HepG2 (cell line): ENCODE results near the gene SCUBE1. TPM values are rescaled to one million over a fixed set of nuclear protein-coding genes. Genes with fewer than 3 reads are reported as not detected.
A peak's percentile ranks its signal among the peaks of the same experiment; 100 is the strongest.

Experiments
- BCL6 ChIP-seq: IDR thresholded peaks from 2 replicates; pipeline ENCODE4 v1.6.1; 2016; ENCODE audit warnings: missing genetic modification reagents, missing compliant biosample characterization
- CREM ChIP-seq, 2 experiments: sonication (generic) in 1 of 2; formaldehyde crosslinking in 1 of 2; IDR thresholded peaks; 2 replicates each; pipeline versions ENCODE4 v1.4.0 to v1.6.1; 2016 to 2020; ENCODE audit warnings: antibody characterized with exemption in 1 of 2, mild to moderate bottlenecking in 1 of 2, missing genetic modification reagents in 1 of 2
- ESRRA ChIP-seq: sonication (generic); formaldehyde crosslinking; IDR thresholded peaks from 2 replicates; pipeline ENCODE4 v1.5.1; 2020; ENCODE audit warnings: mild to moderate bottlenecking, low read depth, missing genetic modification reagents
- GTF2F1 ChIP-seq: fragments of 150-350 bp; IDR thresholded peaks from 2 replicates; pipeline ENCODE4 v1.6.1; 2014; ENCODE audit warnings: low read length
- KLF12 ChIP-seq: sonication (generic); formaldehyde crosslinking; IDR thresholded peaks from 2 replicates; pipeline ENCODE4 v1.4.0; 2020; ENCODE audit warnings: missing genetic modification reagents, borderline replicate concordance
- PTBP1 ChIP-seq: fragments of 200-400 bp; formaldehyde crosslinking; IDR thresholded peaks from 2 replicates; pipeline ENCODE4 v1.6.1; 2018; ENCODE audit warnings: low read length, low read depth; ENCODE audit not compliant: poor library complexity, severe bottlenecking
- REST ChIP-seq, 2 experiments: IDR thresholded peaks; 2 replicates each; pipeline ENCODE4 v1.6.1; 2011 to 2012; ENCODE audit warnings: low read length in 2 of 2, borderline replicate concordance in 1 of 2, low read depth in 1 of 2, mild to moderate bottlenecking in 1 of 2, moderate library complexity in 1 of 2
- SAFB2 ChIP-seq: sonication (generic); formaldehyde crosslinking; IDR thresholded peaks from 2 replicates; pipeline ENCODE4 v1.5.1; 2020; ENCODE audit warnings: missing genetic modification reagents, low read depth, mild to moderate bottlenecking, borderline replicate concordance
- SALL1 ChIP-seq: sonication (generic); formaldehyde crosslinking; IDR thresholded peaks from 2 replicates; pipeline ENCODE4 v1.8.0; 2022; ENCODE audit warnings: mild to moderate bottlenecking, missing genetic modification reagents
- ZNF569 ChIP-seq: sonication (generic); formaldehyde crosslinking; IDR thresholded peaks from 2 replicates; pipeline ENCODE4 v1.5.0; 2020; ENCODE audit warnings: mild to moderate bottlenecking, missing genetic modification reagents, moderate library complexity, borderline replicate concordance
- polyA plus RNA-seq, 8 experiments: library from polyadenylated mRNA; depleted of rRNA in 3 of 8; stranded (reverse) in 7 of 8; unstranded in 1 of 8; fragments of >200 nt; fragmentation: Illumina TruSeq in 4 of 8; extraction: Trizol in 4 of 8; gene quantifications; 2 replicates each; pipeline versions ENCODE4 v1.2.1 to v1.2.3, GENCODE V29; 2011 to 2016; ENCODE audit warnings: low read depth in 4 of 8, missing spikeins in 1 of 8, mixed read lengths in 1 of 8; ENCODE audit not compliant: insufficient read depth in 1 of 8
- total RNA-seq, 5 experiments: library from RNA; depleted of rRNA; stranded (reverse); fragments of >200 nt; fragmentation: Illumina TruSeq; extraction: Trizol; gene quantifications; 2 replicates each; pipeline ENCODE4 v1.2.3, GENCODE V29; 2016; ENCODE audit warnings: low read depth in 1 of 5
- TF ChIP-seq, protein P1 (sequence below): sonication (generic); formaldehyde crosslinking; IDR thresholded peaks from 2 replicates; pipeline ENCODE4 v1.9.0; 2021; ENCODE audit warnings: mild to moderate bottlenecking, missing genetic modification reagents
- TF ChIP-seq, protein P2 (sequence below): sonication (generic); formaldehyde crosslinking; IDR thresholded peaks from 2 replicates; pipeline ENCODE4 v1.4.0; 2020; ENCODE audit warnings: missing genetic modification reagents
- TF ChIP-seq, protein P3 (sequence below): sonication (generic); formaldehyde crosslinking; IDR thresholded peaks from 2 replicates; pipeline ENCODE4 v1.5.1; 2020; ENCODE audit warnings: mild to moderate bottlenecking, missing genetic modification reagents, moderate library complexity

The SCUBE1 gene
- total and polyA plus RNA-seq, 2 of the 13 experiments (the other 11 are each of a cell fraction or from before 2014, with no cell fraction given) = under 0.01 to 0.05 TPM

- TF ChIP-seq, protein P1, sequence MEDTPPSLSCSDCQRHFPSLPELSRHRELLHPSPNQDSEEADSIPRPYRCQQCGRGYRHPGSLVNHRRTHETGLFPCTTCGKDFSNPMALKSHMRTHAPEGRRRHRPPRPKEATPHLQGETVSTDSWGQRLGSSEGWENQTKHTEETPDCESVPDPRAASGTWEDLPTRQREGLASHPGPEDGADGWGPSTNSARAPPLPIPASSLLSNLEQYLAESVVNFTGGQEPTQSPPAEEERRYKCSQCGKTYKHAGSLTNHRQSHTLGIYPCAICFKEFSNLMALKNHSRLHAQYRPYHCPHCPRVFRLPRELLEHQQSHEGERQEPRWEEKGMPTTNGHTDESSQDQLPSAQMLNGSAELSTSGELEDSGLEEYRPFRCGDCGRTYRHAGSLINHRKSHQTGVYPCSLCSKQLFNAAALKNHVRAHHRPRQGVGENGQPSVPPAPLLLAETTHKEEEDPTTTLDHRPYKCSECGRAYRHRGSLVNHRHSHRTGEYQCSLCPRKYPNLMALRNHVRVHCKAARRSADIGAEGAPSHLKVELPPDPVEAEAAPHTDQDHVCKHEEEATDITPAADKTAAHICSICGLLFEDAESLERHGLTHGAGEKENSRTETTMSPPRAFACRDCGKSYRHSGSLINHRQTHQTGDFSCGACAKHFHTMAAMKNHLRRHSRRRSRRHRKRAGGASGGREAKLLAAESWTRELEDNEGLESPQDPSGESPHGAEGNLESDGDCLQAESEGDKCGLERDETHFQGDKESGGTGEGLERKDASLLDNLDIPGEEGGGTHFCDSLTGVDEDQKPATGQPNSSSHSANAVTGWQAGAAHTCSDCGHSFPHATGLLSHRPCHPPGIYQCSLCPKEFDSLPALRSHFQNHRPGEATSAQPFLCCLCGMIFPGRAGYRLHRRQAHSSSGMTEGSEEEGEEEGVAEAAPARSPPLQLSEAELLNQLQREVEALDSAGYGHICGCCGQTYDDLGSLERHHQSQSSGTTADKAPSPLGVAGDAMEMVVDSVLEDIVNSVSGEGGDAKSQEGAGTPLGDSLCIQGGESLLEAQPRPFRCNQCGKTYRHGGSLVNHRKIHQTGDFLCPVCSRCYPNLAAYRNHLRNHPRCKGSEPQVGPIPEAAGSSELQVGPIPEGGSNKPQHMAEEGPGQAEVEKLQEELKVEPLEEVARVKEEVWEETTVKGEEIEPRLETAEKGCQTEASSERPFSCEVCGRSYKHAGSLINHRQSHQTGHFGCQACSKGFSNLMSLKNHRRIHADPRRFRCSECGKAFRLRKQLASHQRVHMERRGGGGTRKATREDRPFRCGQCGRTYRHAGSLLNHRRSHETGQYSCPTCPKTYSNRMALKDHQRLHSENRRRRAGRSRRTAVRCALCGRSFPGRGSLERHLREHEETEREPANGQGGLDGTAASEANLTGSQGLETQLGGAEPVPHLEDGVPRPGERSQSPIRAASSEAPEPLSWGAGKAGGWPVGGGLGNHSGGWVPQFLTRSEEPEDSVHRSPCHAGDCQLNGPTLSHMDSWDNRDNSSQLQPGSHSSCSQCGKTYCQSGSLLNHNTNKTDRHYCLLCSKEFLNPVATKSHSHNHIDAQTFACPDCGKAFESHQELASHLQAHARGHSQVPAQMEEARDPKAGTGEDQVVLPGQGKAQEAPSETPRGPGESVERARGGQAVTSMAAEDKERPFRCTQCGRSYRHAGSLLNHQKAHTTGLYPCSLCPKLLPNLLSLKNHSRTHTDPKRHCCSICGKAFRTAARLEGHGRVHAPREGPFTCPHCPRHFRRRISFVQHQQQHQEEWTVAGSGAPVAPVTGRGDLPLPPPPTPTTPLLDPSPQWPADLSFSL (CRISPR knock-in tag) = no peak
- TF ChIP-seq SALL1 (peak; percentile 17; the same call in 1 of the 2 replicates), CREM (IDR thresholded peaks at IDR 0.05) (peak; percentile 40; the same call in 1 of the 2 replicates), CREM (CRISPR knock-in tag; IDR thresholded peaks at IDR 0.05) (no peak), ESRRA (CRISPR knock-in tag) (peak; percentile 62; the same call in 1 of the 2 replicates), PTBP1 (no peak), SAFB2 (CRISPR knock-in tag) (no peak), ZNF569 (CRISPR knock-in tag) (no peak), GTF2F1 (no peak), BCL6 (CRISPR knock-in tag) (no peak), REST (IDR thresholded peaks at IDR 0.05; ENCODE audit: borderline replicate concordance in 1 of 2, low read depth in 1 of 2, low read length in 2 of 2) (no peak), KLF12 (no peak)
- TF ChIP-seq, protein P2, sequence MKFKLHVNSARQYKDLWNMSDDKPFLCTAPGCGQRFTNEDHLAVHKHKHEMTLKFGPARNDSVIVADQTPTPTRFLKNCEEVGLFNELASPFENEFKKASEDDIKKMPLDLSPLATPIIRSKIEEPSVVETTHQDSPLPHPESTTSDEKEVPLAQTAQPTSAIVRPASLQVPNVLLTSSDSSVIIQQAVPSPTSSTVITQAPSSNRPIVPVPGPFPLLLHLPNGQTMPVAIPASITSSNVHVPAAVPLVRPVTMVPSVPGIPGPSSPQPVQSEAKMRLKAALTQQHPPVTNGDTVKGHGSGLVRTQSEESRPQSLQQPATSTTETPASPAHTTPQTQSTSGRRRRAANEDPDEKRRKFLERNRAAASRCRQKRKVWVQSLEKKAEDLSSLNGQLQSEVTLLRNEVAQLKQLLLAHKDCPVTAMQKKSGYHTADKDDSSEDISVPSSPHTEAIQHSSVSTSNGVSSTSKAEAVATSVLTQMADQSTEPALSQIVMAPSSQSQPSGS (CRISPR knock-in tag) = no peak
- TF ChIP-seq, protein P3, sequence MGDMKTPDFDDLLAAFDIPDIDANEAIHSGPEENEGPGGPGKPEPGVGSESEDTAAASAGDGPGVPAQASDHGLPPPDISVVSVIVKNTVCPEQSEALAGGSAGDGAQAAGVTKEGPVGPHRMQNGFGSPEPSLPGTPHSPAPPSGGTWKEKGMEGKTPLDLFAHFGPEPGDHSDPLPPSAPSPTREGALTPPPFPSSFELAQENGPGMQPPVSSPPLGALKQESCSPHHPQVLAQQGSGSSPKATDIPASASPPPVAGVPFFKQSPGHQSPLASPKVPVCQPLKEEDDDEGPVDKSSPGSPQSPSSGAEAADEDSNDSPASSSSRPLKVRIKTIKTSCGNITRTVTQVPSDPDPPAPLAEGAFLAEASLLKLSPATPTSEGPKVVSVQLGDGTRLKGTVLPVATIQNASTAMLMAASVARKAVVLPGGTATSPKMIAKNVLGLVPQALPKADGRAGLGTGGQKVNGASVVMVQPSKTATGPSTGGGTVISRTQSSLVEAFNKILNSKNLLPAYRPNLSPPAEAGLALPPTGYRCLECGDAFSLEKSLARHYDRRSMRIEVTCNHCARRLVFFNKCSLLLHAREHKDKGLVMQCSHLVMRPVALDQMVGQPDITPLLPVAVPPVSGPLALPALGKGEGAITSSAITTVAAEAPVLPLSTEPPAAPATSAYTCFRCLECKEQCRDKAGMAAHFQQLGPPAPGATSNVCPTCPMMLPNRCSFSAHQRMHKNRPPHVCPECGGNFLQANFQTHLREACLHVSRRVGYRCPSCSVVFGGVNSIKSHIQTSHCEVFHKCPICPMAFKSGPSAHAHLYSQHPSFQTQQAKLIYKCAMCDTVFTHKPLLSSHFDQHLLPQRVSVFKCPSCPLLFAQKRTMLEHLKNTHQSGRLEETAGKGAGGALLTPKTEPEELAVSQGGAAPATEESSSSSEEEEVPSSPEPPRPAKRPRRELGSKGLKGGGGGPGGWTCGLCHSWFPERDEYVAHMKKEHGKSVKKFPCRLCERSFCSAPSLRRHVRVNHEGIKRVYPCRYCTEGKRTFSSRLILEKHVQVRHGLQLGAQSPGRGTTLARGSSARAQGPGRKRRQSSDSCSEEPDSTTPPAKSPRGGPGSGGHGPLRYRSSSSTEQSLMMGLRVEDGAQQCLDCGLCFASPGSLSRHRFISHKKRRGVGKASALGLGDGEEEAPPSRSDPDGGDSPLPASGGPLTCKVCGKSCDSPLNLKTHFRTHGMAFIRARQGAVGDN (CRISPR knock-in tag) = peak; percentile 20; the same call in 1 of the 2 replicates
Measured at GRCh38 chr22:43391306-43391705, 48.1 kb upstream of the SCUBE1 start (continued).
